Measurements from ENCODE around the gene EPHB1.

GRCh38 chr3:134873789-134874188, 78.7 kb downstream of the EPHB1 start:
- TF ChIP-seq POLR2A (IDR thresholded peaks at IDR 0.05): no peak
- TF ChIP-seq, protein P1, sequence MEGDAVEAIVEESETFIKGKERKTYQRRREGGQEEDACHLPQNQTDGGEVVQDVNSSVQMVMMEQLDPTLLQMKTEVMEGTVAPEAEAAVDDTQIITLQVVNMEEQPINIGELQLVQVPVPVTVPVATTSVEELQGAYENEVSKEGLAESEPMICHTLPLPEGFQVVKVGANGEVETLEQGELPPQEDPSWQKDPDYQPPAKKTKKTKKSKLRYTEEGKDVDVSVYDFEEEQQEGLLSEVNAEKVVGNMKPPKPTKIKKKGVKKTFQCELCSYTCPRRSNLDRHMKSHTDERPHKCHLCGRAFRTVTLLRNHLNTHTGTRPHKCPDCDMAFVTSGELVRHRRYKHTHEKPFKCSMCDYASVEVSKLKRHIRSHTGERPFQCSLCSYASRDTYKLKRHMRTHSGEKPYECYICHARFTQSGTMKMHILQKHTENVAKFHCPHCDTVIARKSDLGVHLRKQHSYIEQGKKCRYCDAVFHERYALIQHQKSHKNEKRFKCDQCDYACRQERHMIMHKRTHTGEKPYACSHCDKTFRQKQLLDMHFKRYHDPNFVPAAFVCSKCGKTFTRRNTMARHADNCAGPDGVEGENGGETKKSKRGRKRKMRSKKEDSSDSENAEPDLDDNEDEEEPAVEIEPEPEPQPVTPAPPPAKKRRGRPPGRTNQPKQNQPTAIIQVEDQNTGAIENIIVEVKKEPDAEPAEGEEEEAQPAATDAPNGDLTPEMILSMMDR (IDR thresholded peaks at IDR 0.05): no peak
